GM19438 (cell line): ENCODE measurements around the gene RGS11.

Source experiments
- ATAC-seq: cut with Tn5 transposase; IDR thresholded peaks from one replicate; pipeline ENCODE4 v1.9.1; 2021; ENCODE audit warnings: low read depth; ENCODE audit not compliant: unreplicated experiment

The RGS11 gene

GRCh38 chr16:275786-276232 is at the start of gene RGS11:
RGS11 (minus strand) TSS chr16:275944; CDS start chr16:275911, 33 bp downstream.
- ATAC-seq = no peak

- ATAC-seq = no peak
Measured at GRCh38 chr16:324451-325334, 48.9 kb upstream of the RGS11 start.

GRCh38 chr16:324201-324450 is 48.4 kb upstream of the RGS11 start:
- ATAC-seq = no peak

- no peak for ATAC-seq
Measured at GRCh38 chr16:322476-323143, 46.9 kb upstream of the RGS11 start.

- no peak for ATAC-seq
Measured at GRCh38 chr16:321532-321931, 45.8 kb upstream of the RGS11 start.

GRCh38 chr16:320206-320605 is 44.5 kb upstream of the RGS11 start:
- ATAC-seq = no peak

- no peak for ATAC-seq
Measured at GRCh38 chr16:318628-319027, 42.9 kb upstream of the RGS11 start.

GRCh38 chr16:317583-317982 is 41.8 kb upstream of the RGS11 start:
- no peak for ATAC-seq

GRCh38 chr16:316741-317464 is 41.2 kb upstream of the RGS11 start:
- ATAC-seq = no peak

GRCh38 chr16:314795-315299 is 39.1 kb upstream of the RGS11 start:
- no peak for ATAC-seq

GRCh38 chr16:314351-314750 is 38.6 kb upstream of the RGS11 start:
- no peak for ATAC-seq

- no peak for ATAC-seq
Measured at GRCh38 chr16:311725-312124, 36.0 kb upstream of the RGS11 start.

GRCh38 chr16:309476-309875 is 33.7 kb upstream of the RGS11 start:
- ATAC-seq = no peak

GRCh38 chr16:307691-308312 is 32.1 kb upstream of the RGS11 start:
- ATAC-seq = no peak

- ATAC-seq = no peak
Measured at GRCh38 chr16:306911-307370, 31.2 kb upstream of the RGS11 start.

- ATAC-seq = no peak
Measured at GRCh38 chr16:305916-306626, 30.3 kb upstream of the RGS11 start.

- ATAC-seq = no peak
Measured at GRCh38 chr16:303760-304505, 28.2 kb upstream of the RGS11 start.

- ATAC-seq = no peak
Measured at GRCh38 chr16:301950-302349, 26.2 kb upstream of the RGS11 start.

GRCh38 chr16:301235-301634 is 25.5 kb upstream of the RGS11 start:
- ATAC-seq = no peak
